B cell (primary cell): ENCODE data around the gene AOC2. TPM values are rescaled to one million over a fixed set of nuclear protein-coding genes. Genes with fewer than 3 reads are reported as not detected.

ENCODE experiments used
- ATAC-seq: fragments of 200-7000 bp; cut with Tn5 transposase; one replicate; pipeline ENCODE4 v1.10.0; 2021; ENCODE audit warnings: low read depth, mild to moderate bottlenecking, moderate number of reproducible peaks, moderate library complexity
- CTCF ChIA-PET: fragments of 350-600 bp; sonication (Branson Sonifier 250); formaldehyde crosslinking; loops from one replicate; lab custom pipeline; 2021; ENCODE audit warnings: antibody characterized with exemption, inconsistent platforms; lab: Charles Lee
- POLR2A ChIA-PET: fragments of 350-600 bp; sonication (Branson Sonifier 250); formaldehyde crosslinking; loops from one replicate; lab custom pipeline; 2021; ENCODE audit warnings: antibody characterized with exemption; lab: Charles Lee
- DNase-seq: peaks from one replicate; pipeline ENCODE4 v3.0.0; 2013
- H2AFZ ChIP-seq: 2 replicates; pipeline ENCODE4 v1.6.1; 2012; ENCODE audit warnings: mild to moderate bottlenecking, low read depth, low read length; ENCODE audit not compliant: insufficient read depth, poor library complexity, severe bottlenecking
- H3K27ac ChIP-seq, 2 donors: 1 replicate in 1 of 2; 2 replicates in 1 of 2; pipeline ENCODE4 v1.5.1; 2012 to 2013; ENCODE audit warnings: low read length in 2 of 2, mild to moderate bottlenecking in 2 of 2, moderate library complexity in 1 of 2
- H3K27me3 ChIP-seq, 4 experiments: fragments of 200-600 bp in 1 of 4; sonication (generic) in 1 of 4; replicated peaks in 1 of 4; 1 replicate in 2 of 4; 2 replicates in 2 of 4; pipeline versions ENCODE4 v1.6.1 to v1.7.0; 2013 to 2016; ENCODE audit warnings: low read length in 3 of 4, mild to moderate bottlenecking in 2 of 4, mixed read lengths in 1 of 4, moderate library complexity in 1 of 4; ENCODE audit not compliant: insufficient read depth in 4 of 4, control insufficient read depth in 3 of 4; ENCODE audit errors: control extremely low read depth in 1 of 4
- H3K36me3 ChIP-seq, 2 experiments: replicated peaks in 1 of 2; 1 replicate in 1 of 2; 2 replicates in 1 of 2; pipeline versions ENCODE4 v1.6.1 to v1.7.1; 2013; ENCODE audit warnings: low read length in 1 of 2; ENCODE audit not compliant: insufficient read depth in 2 of 2, control insufficient read depth in 1 of 2; ENCODE audit errors: control extremely low read depth in 1 of 2, extremely low read depth in 1 of 2
- H3K4me1 ChIP-seq, 2 donors: fragments of 200-600 bp in 1 of 2; sonication (generic) in 1 of 2; 1 replicate in 1 of 2; 2 replicates in 1 of 2; pipeline versions ENCODE4 v1.5.1 to v1.6.1; 2013 to 2017; ENCODE audit warnings: low read length in 2 of 2; ENCODE audit not compliant: control insufficient read depth in 2 of 2, insufficient read depth in 2 of 2
- H3K4me2 ChIP-seq: replicated peaks from 2 replicates; pipeline ENCODE3; 2012; ENCODE audit warnings: mild to moderate bottlenecking, low read depth, low read length; ENCODE audit not compliant: poor library complexity, severe bottlenecking
- H3K4me3 ChIP-seq, 5 experiments: fragments of 200-600 bp in 1 of 5; sonication (generic) in 1 of 5; 1 replicate in 3 of 5; 2 replicates in 2 of 5; pipeline versions ENCODE4 v1.5.1 to v1.7.0; 2011 to 2016; ENCODE audit warnings: low read length in 4 of 5, mild to moderate bottlenecking in 4 of 5, low read depth in 2 of 5, control low read depth in 1 of 5, moderate library complexity in 1 of 5; ENCODE audit not compliant: insufficient read depth in 1 of 5; ENCODE audit errors: control extremely low read depth in 1 of 5, extremely low read depth in 1 of 5
- H3K79me2 ChIP-seq: fragments of 200-600 bp; sonication (generic); one replicate; pipeline ENCODE4 v1.6.0; 2016; ENCODE audit warnings: low read length; ENCODE audit not compliant: control insufficient read depth, insufficient read depth
- H3K9ac ChIP-seq: fragments of 200-600 bp; sonication (generic); 2 replicates; pipeline ENCODE4 v1.6.1; 2017; ENCODE audit warnings: mild to moderate bottlenecking, low read length, moderate library complexity
- H3K9me3 ChIP-seq, 3 donors: one replicate each; pipeline versions ENCODE4 v1.6.1 to v1.7.1; 2013; ENCODE audit warnings: low read length in 2 of 3; ENCODE audit not compliant: control insufficient read depth in 2 of 3, insufficient read depth in 1 of 3; ENCODE audit errors: control extremely low read depth in 1 of 3
- H4K20me1 ChIP-seq: 2 replicates; pipeline ENCODE4 v1.6.0; 2012; ENCODE audit warnings: mild to moderate bottlenecking, low read length; ENCODE audit not compliant: insufficient read depth, control insufficient read depth, poor library complexity, severe bottlenecking
- H3K27ac Mint-ChIP-seq: one replicate; pipeline ENCODE4 v1.8.0; 2021; ENCODE audit warnings: mixed read lengths
- H3K27me3 Mint-ChIP-seq: one replicate; pipeline ENCODE4 v1.8.0; 2021; ENCODE audit warnings: mixed read lengths
- H3K4me1 Mint-ChIP-seq: one replicate; pipeline ENCODE4 v1.8.0; 2021; ENCODE audit warnings: mixed read lengths
- H3K4me3 Mint-ChIP-seq: one replicate; pipeline ENCODE4 v1.8.0; 2021; ENCODE audit warnings: mixed read lengths
- H3K9me3 Mint-ChIP-seq: one replicate; pipeline ENCODE4 v1.8.0; 2022; ENCODE audit warnings: mixed read lengths; ENCODE audit not compliant: insufficient read depth
- EZH2 ChIP-seq: IDR thresholded peaks from 2 replicates; pipeline ENCODE4 v1.6.1; 2012; ENCODE audit warnings: borderline replicate concordance, low read depth, mild to moderate bottlenecking, moderate library complexity, low read length; ENCODE audit not compliant: insufficient read depth, poor library complexity, severe bottlenecking
- WGBS: methylation state at CpG from one replicate; pipeline ENCODE4 v1.1.5; 2013; ENCODE audit warnings: missing lambda C conversion rate; ENCODE audit not compliant: insufficient coverage; 5-methylcytosine and 5-hydroxymethylcytosine counted together
- intact Hi-C: fragments of 100-400 bp; cut with micrococcal nuclease; formaldehyde crosslinking; loops from one replicate; pipeline ENCODE4 v1.10.0; 2022
- polyA plus RNA-seq: library from polyadenylated mRNA; depleted of rRNA; stranded (reverse); fragments of >200 nt; gene quantifications from 2 replicates; pipeline ENCODE4 v1.2.3, GENCODE V29; 2012
- total RNA-seq, 2 donors: library from RNA; stranded (reverse); fragments of 120-200 nt in 1 of 2; gene quantifications; 1 replicate in 1 of 2; 2 replicates in 1 of 2; pipeline versions ENCODE4 v1.2.3 to v1.2.4, GENCODE V29; 2013 to 2022
- TF ChIP-seq, protein P1 (sequence below): fragments of 200-600 bp; IDR thresholded peaks from one replicate; pipeline ENCODE4 v1.8.0; 2022; ENCODE audit warnings: antibody characterized with exemption, mild to moderate bottlenecking

AOC2 gene
- total and polyA plus RNA-seq, 2 donors (not counting 1 experiment from before 2014, with no cell fraction given): 1.9 to 3.8 TPM

DNA sequence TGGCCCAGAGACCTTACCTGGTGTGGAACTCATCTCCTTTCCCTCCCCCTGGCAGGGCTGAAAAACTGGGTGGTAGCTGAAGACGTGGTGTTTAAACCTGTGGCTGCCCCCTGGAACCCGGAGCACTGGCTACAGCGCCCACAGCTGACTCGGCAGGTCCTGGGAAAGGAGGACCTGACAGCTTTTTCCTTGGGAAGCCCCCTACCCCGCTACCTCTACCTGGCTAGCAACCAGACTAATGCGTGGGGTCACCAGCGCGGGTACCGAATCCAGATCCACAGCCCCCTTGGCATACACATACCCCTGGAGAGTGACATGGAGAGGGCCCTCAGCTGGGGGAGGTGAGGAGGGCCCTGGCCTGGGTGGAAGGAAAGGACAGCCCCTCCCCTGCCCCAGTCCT, 4.7 kb downstream of the AOC2 start:
- CTCF ChIA-PET: interaction anchor here (1.3 kb wide), 1 partner anchor 9 kb away, joined by 3 read pairs; no protein-coding TSS in a partner anchor
- no peak for ATAC-seq
- Histone ChIP-seq H3K9me3 (no peaks in the 10 kb centered on the region), H3K4me2 (no peak overlapping the region), H3K36me3 (peaks cover 2 to 18% of the 10 kb centered on the region in 2 experiments), H4K20me1 (no peaks in the 10 kb centered on the region), H3K9ac (no peak overlapping the region), H3K4me3 (no peak overlapping the region), H3K4me1 (no peaks in the 10 kb centered on the region), H3K79me2 (no peaks in the 10 kb centered on the region), H3K27me3 (peaks cover 0 to 3% (median 0%) of the 10 kb centered on the region in 4 experiments), H3K27ac (no peak overlapping the region), H2AFZ (no peak overlapping the region)
- POLR2A ChIA-PET: no interaction called here
- 90% methylated on average over 5 of the region's 9 CpGs for WGBS
- Mint-ChIP-seq H3K9me3 (no peaks in the 10 kb centered on the region), H3K27ac (no peak overlapping the region), H3K27me3 (no peaks in the 10 kb centered on the region), H3K4me1 (no peaks in the 10 kb centered on the region), H3K4me3 (no peak overlapping the region)
- intact Hi-C loops: loop anchor here (10.0 kb wide), 1 partner anchor 86 kb away; no protein-coding TSS in a partner anchor
- no peak for DNase-seq
- TF ChIP-seq, protein P1, sequence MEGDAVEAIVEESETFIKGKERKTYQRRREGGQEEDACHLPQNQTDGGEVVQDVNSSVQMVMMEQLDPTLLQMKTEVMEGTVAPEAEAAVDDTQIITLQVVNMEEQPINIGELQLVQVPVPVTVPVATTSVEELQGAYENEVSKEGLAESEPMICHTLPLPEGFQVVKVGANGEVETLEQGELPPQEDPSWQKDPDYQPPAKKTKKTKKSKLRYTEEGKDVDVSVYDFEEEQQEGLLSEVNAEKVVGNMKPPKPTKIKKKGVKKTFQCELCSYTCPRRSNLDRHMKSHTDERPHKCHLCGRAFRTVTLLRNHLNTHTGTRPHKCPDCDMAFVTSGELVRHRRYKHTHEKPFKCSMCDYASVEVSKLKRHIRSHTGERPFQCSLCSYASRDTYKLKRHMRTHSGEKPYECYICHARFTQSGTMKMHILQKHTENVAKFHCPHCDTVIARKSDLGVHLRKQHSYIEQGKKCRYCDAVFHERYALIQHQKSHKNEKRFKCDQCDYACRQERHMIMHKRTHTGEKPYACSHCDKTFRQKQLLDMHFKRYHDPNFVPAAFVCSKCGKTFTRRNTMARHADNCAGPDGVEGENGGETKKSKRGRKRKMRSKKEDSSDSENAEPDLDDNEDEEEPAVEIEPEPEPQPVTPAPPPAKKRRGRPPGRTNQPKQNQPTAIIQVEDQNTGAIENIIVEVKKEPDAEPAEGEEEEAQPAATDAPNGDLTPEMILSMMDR: no peak
- TF ChIP-seq EZH2: no peak

DNA sequence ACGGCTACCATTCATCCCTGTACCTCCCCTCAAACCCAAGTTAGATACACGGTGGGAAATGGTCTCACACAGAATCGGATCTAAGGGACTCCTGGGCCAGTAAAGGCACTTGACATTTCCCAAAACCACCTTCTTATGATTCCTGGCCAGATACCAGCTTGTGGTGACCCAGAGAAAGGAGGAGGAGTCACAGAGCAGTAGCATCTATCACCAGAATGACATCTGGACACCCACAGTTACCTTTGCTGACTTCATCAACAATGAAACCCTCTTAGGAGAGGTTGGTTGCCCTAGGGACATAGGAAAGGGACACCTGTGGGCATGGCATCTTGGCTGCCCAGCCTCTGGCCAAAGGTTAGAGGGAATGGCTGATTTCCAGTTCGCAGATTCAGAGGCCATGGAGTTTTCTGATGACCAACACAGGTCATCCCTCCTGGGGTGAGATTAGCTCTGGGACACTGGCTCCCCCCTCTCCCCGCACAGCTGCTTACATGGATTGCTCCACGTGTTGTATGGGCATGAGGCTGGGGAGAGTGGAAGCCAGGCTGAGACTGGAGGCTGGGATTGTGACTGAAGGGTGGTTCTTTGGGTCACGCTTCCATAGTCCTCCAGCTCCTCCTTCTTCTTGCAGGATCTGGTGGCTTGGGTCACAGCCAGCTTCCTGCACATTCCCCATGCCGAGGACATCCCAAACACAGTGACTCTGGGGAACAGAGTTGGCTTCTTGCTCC, 5.2 kb downstream of the AOC2 start:
- Histone ChIP-seq H3K27me3 (peaks cover 0 to 3% (median 0%) of the 10 kb centered on the region in 4 experiments), H2AFZ (no peak overlapping the region), H3K36me3 (peaks cover 0 to 12% of the 10 kb centered on the region in 2 experiments), H4K20me1 (no peaks in the 10 kb centered on the region), H3K9me3 (no peaks in the 10 kb centered on the region), H3K4me3 (no peak overlapping the region), H3K4me2 (no peak overlapping the region), H3K9ac (no peak overlapping the region), H3K79me2 (no peaks in the 10 kb centered on the region), H3K4me1 (no peaks in the 10 kb centered on the region), H3K27ac (no peak overlapping the region)
- POLR2A ChIA-PET: no interaction called here
- intact Hi-C loops: loop anchor here (10.0 kb wide), 1 partner anchor 85 kb away; no protein-coding TSS in a partner anchor
- ATAC-seq: no peak
- 83% methylated on average over 2 of the region's 8 CpGs for WGBS
- no peak for DNase-seq
- Mint-ChIP-seq H3K9me3 (no peaks in the 10 kb centered on the region), H3K4me3 (no peak overlapping the region), H3K27ac (no peak overlapping the region), H3K4me1 (no peaks in the 10 kb centered on the region), H3K27me3 (no peaks in the 10 kb centered on the region)
- TF ChIP-seq EZH2: no peak
- TF ChIP-seq, protein P1: no peak
- CTCF ChIA-PET: no interaction called here
